ENCODE measurements around the gene ZNF629.

ZNF629 gene

GRCh38 chr16:30737794-30738648 lies 49.0 kb downstream of the ZNF629 start:
- no peaks in the 10 kb centered on the region for H3K79me2 ChIP-seq (ENCODE audit: low read length)
- no peaks in the 10 kb centered on the region; the same call in 1 of the 2 replicates for H3F3A ChIP-seq (ENCODE audit: insufficient read depth, low read length)
- H3K9me2 ChIP-seq (replicated peaks; ENCODE audit: insufficient read depth, low read length), result no peaks in the 10 kb centered on the region
- no peak overlapping the region for H3K4me2 ChIP-seq (ENCODE audit: low read depth, low read length)
- H3K36me3 ChIP-seq (replicated peaks; ENCODE audit: insufficient read depth, low read length), result peaks cover 15% of the 10 kb centered on the region
- H4K20me1 ChIP-seq (ENCODE audit: insufficient read depth, low read length), result no peaks in the 10 kb centered on the region
- no peaks in the 10 kb centered on the region for H3K9me3 ChIP-seq (replicated peaks; ENCODE audit: insufficient read depth, low read length)
- no peaks in the 10 kb centered on the region for H3K27me3 ChIP-seq (replicated peaks; ENCODE audit: insufficient read depth, low read length)
- no peak overlapping the region for H3K9ac ChIP-seq (ENCODE audit: low read length)
- no peak overlapping the region for H3K4me3 ChIP-seq (ENCODE audit: low read length)
- DNase-seq, result no peak
- no peak overlapping the region for H2AFZ ChIP-seq (ENCODE audit: low read length)
- no peak overlapping the region for H3K27ac ChIP-seq (ENCODE audit: low read length)
- TF ChIP-seq CTCF (IDR thresholded peaks at IDR 0.05; ENCODE audit: low read length) (no peak), EZH2 (optimal IDR thresholded peaks at IDR 0.05; ENCODE audit: low read depth, low read length) (no peak), EZH2phosphoT487 (IDR thresholded peaks at IDR 0.05; ENCODE audit: low read length) (no peak)
- H3K4me1 ChIP-seq (ENCODE audit: low read length), result no peaks in the 10 kb centered on the region

DNA sequence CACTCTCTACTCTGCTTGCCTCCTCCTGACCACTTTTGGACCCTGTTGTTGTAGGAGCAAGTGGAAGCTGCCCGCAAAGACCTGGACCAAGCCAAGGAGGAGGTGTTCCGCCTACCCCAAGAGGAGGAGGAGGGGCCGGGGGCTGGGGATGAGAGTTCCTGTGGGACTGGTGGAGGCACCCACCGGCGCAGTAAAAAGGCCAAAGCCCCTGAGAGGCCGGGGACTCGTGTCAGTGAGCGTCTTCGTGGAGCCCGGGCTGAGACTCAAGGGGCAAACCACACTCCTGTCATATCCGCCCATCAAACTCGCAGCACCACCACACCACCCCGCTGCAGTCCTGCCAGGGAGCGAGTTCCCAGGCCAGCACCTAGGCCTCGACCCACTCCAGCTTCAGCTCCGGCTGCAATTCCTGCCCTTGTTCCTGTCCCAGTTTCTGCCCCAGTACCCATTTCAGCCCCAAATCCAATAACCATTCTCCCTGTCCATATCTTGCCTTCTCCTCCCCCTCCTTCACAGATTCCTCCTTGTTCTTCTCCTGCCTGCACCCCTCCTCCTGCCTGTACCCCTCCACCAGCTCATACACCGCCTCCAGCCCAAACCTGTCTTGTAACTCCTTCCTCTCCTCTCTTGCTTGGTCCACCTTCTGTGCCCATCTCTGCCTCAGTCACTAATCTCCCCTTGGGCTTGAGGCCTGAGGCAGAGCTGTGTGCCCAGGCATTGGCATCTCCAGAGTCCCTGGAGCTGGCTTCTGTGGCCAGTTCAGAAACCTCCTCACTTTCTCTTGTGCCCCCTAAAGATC lies 49.8 kb downstream of the ZNF629 start:
- H3K36me3 ChIP-seq (replicated peaks; ENCODE audit: insufficient read depth, low read length), result peaks cover 17% of the 10 kb centered on the region
- no peaks in the 10 kb centered on the region; the same call in 1 of the 2 replicates for H3F3A ChIP-seq (ENCODE audit: insufficient read depth, low read length)

GRCh38 chr16:30731411-30731810 lies 55.6 kb downstream of the ZNF629 start:
- no peak overlapping the region for H3K4me2 ChIP-seq (ENCODE audit: low read depth, low read length)
- H3K27me3 ChIP-seq (replicated peaks; ENCODE audit: insufficient read depth, low read length), result no peaks in the 10 kb centered on the region
- no peaks in the 10 kb centered on the region for H3K4me1 ChIP-seq (ENCODE audit: low read length)
- no peak for TF ChIP-seq EZH2phosphoT487 (IDR thresholded peaks at IDR 0.05; ENCODE audit: low read length)
- no peak for TF ChIP-seq CTCF (IDR thresholded peaks at IDR 0.05; ENCODE audit: low read length)
- TF ChIP-seq EZH2 (optimal IDR thresholded peaks at IDR 0.05; ENCODE audit: low read depth, low read length), result no peak
- no peak for DNase-seq
- no peak overlapping the region for H3K27ac ChIP-seq (ENCODE audit: low read length)
- H3K9me2 ChIP-seq (replicated peaks; ENCODE audit: insufficient read depth, low read length), result no peaks in the 10 kb centered on the region
- no peaks in the 10 kb centered on the region; the same call in 1 of the 2 replicates for H3F3A ChIP-seq (ENCODE audit: insufficient read depth, low read length)
- H2AFZ ChIP-seq (ENCODE audit: low read length), result no peak overlapping the region
- no peak overlapping the region for H3K9ac ChIP-seq (ENCODE audit: low read length)
- H4K20me1 ChIP-seq (ENCODE audit: insufficient read depth, low read length), result no peaks in the 10 kb centered on the region
- H3K4me3 ChIP-seq (ENCODE audit: low read length), result no peak overlapping the region
- peaks cover 16% of the 10 kb centered on the region for H3K36me3 ChIP-seq (replicated peaks; ENCODE audit: insufficient read depth, low read length)
- peaks cover 22% of the 10 kb centered on the region for H3K79me2 ChIP-seq (ENCODE audit: low read length)
- H3K9me3 ChIP-seq (replicated peaks; ENCODE audit: insufficient read depth, low read length), result no peaks in the 10 kb centered on the region

More for the DNA sequence above, 49.8 kb downstream of the ZNF629 start:
- Histone ChIP-seq H3K79me2 (ENCODE audit: low read length) (no peaks in the 10 kb centered on the region), H4K20me1 (ENCODE audit: insufficient read depth, low read length) (no peaks in the 10 kb centered on the region), H3K4me1 (ENCODE audit: low read length) (no peaks in the 10 kb centered on the region), H3K4me3 (ENCODE audit: low read length) (no peak overlapping the region), H3K9ac (ENCODE audit: low read length) (no peak overlapping the region), H3K9me3 (replicated peaks; ENCODE audit: insufficient read depth, low read length) (no peaks in the 10 kb centered on the region), H3K4me2 (ENCODE audit: low read depth, low read length) (no peak overlapping the region), H2AFZ (ENCODE audit: low read length) (no peak overlapping the region), H3K27ac (ENCODE audit: low read length) (no peak overlapping the region), H3K27me3 (replicated peaks; ENCODE audit: insufficient read depth, low read length) (no peaks in the 10 kb centered on the region), H3K9me2 (replicated peaks; ENCODE audit: insufficient read depth, low read length) (no peaks in the 10 kb centered on the region)
- TF ChIP-seq CTCF (IDR thresholded peaks at IDR 0.05; ENCODE audit: low read length), result no peak
- no peak for TF ChIP-seq EZH2 (optimal IDR thresholded peaks at IDR 0.05; ENCODE audit: low read depth, low read length)
- TF ChIP-seq EZH2phosphoT487 (IDR thresholded peaks at IDR 0.05; ENCODE audit: low read length), result no peak
- no peak for DNase-seq
